ENCODE results near the gene SKP2.
"Not testable (repeated sequence)": the region's sequence is repeated elsewhere in the genome, so short reads cannot be mapped to it uniquely, and the experiment has no call there.

SKP2 gene

DNA sequence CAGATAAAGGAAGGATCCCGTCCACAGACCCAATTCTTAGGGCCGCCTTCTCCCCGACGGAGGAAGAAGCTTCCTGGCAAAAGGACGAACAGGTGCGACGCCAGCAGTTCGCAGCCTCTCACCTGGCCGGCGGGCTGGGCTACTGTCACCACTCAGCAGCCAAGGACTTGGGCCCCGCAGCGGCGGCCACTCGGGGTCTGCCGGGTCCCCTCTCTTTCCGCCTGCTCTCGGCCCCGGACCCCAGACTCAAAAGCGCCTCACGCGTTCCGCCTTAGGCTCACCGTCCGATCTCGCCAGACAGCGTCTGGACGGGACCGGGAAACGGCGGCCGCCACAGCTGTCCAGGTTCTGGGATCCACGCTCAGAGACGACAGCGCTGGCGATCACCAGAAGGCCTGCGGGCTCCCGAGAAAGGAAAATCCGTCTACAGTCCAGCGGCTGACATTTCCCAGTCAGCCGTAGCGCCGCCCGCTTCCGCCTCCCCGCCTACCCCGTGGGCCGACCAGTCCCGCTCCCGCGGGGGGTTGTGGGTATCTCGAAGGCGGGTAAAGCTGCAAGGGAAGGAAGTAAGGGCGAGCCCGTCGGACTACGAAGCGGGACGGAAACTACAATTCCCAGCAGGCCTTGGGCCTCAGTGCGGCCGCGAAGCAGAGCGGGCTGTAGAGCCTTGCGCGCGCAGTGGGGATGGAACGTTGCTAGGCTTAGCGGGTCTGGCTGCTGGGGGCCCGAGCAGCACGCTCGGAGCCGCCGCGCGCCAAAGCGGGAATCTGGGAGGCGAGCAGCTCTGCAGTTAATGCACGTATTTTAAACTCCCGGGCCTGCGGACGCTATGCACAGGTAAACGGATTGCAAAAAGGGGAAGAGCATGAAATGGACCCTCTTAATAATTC lies at the start of gene SKP2, which contains the start of gene LMBRD2:
SKP2 (plus strand) TSS at position 678 of the 890 bp plus-strand sequence; CDS start at position 830, 152 bp downstream.
LMBRD2 (minus strand) TSS at position 454 of the 890 bp plus-strand sequence. CDS start 8,538 bp downstream, outside the sequence.
- DNase-seq: peak; percentile 99

DNA sequence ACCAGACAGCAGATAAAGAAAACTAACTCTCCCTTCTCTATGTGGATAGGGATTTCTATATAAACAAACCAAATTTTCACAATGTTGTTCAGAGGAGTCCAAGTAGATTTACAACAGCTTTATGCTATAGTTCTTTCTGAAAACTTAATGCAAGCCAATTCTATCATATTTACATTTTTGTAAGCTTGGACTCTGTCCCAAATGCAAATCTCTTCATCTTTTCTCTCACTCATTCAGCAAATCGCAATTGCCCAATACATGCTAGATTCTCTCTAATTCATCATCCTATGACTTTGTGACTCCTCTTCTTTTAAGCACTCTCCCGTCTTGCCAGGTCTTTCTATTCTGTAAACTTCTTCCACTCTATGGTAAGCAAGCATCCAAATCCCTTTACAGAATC lies 46.1 kb upstream of the SKP2 start:
- DNase-seq: no peak

DNA sequence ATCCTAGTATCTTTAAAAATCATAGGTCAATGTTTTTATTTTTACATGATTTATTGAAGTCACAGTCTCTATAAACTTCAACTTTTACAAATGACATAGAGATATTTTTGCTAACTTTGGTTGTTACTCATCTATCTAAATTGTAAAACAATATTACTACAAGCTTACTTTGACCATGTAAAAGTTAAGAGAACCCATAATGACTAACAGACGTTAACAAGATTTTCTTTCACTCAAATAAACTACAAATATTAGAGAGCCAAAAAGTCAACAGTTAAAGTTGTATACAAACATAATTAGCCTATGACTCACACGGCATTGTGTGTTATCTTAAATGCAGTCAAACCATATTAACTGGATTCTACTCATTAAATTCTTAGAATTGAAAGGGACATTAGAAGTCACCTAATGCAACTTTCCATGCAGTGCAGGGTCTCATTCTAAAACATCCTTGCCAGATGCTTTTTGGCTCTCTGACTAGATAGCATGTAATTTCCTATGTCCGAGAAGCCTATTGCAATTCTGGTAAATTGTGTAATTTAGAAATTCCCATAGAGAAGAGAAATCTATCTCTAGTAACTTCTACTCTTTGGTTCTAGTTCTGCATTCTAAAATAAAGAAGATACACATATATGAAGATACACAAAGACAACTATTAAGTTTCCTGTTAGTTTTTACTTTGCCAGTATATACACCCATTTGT lies 43.0 kb upstream of the SKP2 start:
- DNase-seq: no peak

DNA sequence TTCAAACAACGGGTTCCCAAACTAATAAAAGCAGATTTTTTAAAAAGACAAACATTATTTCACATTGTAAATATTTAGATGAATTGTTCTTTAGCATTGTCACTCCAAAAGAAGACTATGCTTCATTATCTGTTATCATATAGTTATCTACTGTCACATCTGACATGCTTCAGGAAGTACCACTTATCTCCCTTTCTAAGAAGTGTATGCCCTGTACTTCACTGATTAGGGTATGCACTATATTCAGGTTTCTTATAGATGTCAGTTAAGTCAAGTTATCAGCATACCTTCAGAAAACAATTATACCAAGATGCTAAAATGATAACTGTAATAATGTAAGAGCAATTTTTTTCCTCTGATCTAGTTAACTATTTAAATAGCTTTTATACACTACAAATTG lies 40.7 kb upstream of the SKP2 start:
- no peak for DNase-seq

DNA sequence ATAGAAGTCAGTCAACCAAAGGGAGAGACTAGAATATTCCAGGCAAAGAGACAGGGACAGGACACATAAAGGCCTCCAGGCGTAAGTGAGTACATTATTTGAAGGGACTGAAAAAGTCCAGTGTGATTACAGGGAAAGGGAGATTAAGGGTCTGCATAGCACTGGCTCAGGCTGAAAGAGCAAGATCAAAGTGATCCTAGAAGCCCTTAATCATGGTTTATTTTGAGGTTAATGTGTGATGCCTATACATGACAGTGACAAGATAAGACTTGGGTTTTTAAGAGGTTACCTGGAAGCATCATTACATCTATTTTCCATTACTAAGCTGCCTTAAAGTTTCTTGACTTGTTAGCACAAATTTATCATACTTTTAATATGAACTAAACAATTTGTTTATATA lies 26.0 kb upstream of the SKP2 start:
- DNase-seq: no peak

DNA sequence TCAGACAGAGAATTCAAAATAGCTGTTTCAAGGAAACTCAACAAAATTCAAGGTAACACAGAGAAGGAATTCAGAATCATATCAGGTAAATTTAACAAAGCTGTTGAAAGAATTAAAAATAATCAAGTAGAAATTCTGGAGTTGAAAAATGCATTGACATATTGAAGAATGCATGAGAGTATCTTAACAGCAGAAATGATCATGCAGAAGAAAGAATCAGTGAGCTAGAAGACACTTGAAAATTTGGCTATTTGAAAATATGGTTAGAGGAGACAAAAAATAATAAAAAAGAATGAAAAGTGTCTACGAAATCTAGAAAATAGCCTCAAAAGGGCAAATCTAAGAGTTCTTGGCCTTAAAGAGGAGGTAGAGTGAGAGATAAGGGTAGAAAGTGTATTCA lies 23.1 kb upstream of the SKP2 start:
- DNase-seq: no peak

DNA sequence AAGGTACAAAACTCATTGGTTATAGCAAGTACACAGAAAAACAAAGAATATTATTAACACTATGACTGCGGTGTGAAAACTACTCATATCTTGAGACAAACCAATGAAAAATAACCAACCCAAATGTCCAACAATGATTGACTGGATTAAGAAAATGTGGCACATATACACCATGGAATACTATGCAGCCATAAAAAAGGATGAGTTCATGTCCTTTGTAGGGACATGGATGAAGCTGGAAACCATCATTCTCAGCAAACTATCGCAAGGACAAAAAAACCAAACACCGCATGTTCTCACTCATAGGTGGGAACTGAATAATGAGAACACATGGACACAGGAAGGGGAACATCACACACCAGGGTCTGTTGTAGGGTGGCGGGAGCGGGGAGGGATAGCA lies 22.2 kb upstream of the SKP2 start:
- not testable (repeated sequence) for DNase-seq

DNA sequence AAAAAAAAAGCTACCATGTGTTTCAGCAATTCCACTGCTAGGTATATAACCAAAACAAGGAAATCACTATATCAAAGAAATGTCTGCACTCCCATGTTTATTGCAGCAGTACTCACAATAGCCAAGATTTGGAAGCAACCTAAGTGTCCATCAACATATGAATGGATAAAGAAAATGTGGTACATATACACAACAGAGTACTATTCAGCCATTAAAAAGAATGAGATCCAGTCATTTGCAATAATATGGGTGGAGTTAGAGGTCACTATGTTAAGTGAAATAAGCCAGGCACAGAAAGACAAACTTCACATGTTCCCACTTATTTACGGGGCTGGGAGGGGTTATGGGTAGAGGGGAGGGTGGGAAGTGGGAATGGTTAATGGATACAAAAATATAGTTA lies 18.9 kb upstream of the SKP2 start:
- DNase-seq: not testable (repeated sequence)

DNA sequence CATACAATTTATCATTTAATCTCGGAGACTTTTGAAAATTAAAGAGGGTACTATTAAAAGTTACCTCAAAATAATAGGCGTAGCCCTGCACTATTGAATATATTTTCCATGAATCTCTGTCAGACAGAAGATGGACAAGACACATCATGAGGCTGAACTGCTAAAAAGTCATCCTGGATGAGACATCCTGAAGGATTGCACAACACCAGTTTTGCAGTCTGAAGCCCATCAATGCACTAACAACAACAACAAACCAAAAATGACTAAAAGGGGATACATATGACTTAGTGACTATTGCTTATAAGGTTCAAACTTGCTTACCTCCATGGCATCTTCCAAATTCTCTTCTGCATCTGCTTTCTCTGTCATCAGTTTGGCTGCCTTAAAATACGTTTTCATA lies 15.9 kb upstream of the SKP2 start:
- no peak for DNase-seq

DNA sequence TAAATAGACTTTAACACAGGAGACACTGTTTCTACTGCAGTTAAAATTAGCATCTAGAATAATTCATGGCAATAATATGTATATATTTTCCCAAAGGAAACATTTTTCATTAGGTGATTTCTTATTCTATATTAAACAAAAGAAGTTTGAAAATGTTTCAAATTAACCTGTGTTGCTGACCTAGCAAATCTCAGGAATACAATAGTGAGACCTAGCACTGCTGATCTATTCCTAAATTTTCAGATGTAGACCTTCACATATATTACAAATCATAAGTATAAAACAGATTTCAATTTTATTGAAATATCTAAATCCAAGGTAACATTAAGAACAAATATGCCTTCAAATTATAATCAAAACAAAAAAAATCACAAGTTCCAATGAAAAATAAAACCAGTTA lies 15.3 kb upstream of the SKP2 start:
- DNase-seq: no peak

DNA sequence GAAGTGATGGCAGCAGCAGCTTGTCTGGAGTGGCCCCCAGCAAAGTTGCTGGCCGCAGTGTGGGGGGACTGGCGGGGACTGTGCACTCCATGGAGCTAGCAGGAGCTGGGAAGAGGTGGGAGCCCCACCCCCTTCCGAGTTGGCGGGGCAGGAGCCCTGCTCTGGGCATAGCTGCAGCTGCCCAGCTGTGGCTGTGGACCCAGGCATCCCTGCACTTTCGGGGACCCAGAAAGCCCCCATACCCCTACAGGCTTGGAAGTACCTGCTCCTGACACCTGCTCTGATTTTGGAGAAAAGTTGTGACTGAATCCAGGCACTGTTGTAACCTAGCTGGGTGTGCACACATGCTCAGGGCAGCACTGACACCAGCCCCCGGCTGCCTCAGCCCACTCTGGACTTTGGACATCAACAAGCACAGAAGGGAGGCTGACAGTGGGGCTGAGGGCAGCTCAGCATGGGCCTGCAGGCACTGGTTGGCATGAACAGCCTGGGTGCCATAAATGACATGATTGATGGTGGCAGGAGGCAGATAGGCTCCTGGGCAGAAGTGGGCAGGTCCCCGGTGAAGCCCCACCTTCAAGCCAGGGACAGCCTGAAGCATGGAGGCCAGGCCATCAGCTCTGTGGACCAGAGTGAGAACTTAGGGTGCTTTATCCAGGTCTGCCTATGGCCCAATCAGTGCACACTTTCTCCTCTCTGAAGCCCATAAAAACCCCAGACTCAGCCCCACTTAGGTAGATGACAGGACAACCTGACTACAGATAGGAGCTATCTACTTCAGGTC lies 12.8 kb upstream of the SKP2 start:
- no peak for DNase-seq

DNA sequence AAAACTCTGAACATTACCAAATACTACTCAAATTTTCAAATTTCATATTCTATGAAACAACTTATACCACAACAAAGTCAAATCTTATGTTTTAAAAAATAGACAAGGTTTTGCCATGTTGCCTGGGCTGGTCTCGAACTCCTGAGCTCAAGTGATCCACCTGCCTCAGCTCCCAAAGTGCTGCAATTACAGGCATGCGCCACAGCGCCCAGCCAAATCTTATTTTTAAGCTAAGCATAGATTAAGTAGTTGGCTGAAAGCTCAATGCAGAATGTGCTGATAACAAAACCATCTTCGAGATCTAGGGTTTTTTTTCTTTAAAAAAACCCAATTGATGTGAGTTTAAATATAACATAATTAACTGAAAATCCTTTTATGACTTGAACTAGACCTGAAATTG lies 6.6 kb upstream of the SKP2 start:
- DNase-seq: no peak

DNA sequence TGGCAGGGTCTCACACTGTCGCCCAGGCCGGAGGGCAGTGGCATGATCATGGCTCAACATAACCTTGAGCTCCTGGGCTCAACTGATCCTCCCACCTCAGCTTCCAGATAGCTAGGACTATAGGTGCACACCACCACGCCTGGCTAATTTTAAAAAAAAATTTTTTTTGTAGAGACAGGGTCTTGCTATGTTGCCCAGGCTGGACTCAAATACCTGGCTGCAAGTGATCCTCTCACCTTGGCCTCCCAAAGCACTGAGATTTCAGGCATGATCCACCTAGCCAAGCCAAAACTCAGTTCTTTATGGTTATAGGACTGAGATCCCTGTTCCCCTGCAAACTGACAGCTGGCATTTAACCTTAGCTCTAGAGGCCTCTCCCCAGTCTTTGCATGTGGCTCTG lies 5.5 kb upstream of the SKP2 start:
- DNase-seq: no peak

DNA sequence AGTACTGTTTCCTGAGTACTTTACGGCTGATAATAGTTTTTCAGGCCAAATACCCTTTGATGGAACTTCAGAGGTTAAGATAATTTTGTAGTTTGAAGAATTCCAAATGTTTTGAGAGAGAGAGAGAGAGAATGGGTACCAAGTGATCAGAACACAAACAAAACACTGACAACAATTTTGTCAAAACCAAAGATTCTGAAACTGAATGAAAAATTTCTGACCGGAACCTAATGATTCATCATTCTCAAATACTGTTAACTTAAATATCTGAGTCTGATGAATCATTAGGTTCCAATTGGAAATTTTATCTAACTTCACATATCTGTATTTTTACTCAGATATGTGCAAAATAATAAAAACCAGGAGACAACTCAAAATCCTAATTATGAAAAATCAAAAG lies 4.2 kb upstream of the SKP2 start:
- DNase-seq: no peak

DNA sequence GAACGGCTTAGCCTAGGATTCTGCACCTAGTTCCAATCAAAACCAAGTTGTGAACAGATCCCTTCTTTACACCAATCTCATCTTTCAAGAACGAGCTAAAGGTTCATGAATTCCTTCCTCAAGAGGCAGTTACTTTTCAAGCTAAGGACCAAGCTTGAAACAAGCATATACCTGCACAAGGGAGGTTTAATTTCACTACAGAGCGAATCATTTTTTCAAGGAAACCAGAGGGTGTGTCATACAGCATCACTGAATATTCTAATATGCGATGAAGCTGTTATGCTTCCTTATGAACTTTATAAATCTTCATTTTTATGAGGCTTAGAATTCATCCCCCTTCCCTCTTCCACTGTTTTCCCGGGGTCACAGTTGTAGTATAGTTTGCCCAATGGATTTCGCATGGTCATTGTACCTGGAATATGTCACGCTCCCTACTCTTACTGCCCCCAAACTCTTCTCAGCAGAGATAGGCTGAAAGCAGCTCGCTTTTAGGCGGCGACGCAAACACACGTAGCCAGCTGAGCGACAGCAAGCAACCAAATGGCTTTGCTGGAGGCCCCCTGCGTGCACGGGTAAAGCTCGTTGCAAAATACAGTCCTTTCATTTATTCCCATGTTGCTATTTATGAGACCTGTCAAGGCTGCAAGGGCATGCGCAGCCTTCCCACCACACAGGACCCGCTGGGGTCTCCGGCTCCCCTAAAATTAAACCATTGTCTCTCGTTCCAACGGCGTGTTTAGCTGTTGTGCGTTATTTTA lies 1.1 kb upstream of the SKP2 start:
- DNase-seq: peak; percentile 79

DNA sequence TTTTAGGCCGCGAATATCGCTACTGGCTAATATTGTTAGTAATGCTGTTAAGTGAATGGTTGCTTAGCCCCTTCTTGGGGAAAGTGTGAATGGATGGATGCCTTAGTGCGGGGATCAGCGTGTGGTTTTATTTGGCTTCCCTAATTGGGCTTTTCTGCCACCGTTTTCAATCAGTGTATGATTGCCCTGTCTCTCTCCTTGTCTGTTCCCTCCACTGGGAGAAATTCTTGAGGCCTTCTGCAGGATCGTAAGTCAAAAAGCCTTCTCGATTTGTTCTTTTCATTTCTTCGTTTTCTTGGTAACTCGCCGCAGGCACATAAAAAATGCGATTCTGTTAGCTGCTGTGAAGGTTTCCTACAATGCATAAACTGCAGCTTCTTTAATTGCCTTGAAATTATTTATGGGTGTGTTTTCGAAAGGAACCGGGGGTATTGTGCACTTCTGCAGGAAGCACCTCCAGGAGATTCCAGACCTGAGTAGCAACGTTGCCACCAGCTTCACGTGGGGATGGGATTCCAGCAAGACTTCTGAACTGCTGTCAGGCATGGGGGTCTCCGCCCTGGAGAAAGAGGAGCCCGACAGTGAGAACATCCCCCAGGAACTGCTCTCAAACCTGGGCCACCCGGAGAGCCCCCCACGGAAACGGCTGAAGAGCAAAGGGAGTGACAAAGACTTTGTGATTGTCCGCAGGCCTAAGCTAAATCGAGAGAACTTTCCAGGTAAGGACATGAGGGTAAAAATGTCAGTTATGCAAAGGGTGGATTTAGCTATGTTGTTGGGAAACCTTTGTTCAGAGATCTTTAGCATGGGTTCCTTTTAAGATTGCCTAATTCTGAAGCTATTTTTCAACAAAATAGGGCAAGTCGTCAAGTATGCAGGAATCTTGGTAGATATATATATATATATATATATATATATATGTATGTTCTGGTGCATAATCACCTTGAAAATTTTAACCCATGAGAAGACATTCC lies 700 bp downstream of the SKP2 start:
- DNase-seq: no peak

DNA sequence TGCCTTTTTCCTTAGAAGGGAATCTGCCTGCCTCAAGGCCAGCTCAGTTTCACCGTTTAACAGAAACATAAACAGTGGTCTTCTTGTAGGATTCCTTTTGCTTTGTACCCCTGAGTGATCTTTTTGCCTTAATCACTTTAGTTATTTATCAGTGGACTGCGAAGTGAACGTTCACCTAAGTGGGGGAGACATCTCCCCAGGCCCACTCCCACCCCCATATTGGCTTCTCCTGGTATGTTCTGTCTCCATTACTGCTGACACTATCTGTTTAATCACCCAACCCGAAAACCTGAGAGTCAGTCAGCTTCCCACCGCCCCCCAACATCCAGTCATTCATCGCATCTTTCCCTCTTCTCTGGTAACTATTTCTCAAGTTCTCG lies 1.4 kb downstream of the SKP2 start:
- no peak for DNase-seq

DNA sequence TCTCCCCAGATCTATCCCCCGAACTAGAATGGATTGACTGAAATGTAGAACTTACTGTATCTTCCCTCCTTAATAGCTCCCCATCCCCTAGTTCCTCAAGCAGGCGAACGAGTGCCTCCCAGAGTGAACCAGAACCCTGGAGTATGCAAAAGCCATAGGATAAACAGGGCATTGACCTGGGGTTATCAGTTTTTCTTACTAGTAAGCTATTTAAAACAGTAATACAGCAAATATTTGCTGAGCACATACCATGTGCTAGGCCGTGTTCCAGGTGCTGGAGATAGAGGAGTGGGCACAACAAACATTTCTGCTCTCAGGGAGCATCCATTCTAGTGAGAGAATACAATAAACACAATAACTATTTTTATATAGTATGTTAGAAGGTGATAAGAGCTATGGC lies 1.8 kb downstream of the SKP2 start:
- no peak for DNase-seq

DNA sequence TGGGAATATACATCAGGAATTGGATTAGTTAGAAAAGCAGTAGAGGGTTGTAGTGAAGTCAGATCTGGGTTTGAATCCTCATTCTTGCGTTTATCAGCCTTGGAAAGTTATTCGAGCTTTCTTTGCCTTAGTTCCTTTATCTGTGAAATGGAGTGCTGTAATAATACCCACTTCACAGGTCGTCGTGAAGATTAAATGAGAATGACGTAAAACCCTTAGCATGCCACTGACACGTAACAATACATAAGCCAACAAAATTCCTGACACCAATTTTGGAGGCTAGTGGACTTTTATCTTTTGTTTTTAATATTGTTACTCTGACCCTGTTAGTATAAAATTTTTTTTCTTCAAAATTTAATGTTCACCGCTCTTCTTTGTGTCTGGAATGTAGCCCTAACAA lies 3.4 kb downstream of the SKP2 start:
- no peak for DNase-seq

DNA sequence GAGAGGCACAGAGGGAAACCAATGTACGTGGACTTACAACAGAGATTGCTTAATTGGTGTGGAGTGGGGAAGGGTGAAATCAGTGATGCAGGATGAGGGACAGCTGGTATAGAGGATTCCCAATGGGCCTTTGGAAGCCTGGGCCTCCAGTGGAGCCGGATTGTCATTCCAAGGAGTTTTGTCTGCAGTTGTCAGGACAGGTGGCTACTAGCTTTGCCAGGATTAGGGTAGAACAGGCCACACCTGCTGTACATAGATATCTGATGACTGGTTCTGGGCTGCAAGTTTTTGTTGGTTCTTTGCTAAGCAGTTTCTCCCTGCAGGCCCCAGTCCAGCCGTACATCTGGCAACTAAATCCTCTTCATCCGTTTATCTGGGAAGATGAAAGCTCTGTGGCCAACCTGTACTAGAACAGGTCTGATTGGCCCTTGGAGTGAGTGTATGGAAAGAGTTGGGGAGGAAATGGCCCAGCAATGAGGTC lies 4.2 kb downstream of the SKP2 start:
- no peak for DNase-seq

DNA sequence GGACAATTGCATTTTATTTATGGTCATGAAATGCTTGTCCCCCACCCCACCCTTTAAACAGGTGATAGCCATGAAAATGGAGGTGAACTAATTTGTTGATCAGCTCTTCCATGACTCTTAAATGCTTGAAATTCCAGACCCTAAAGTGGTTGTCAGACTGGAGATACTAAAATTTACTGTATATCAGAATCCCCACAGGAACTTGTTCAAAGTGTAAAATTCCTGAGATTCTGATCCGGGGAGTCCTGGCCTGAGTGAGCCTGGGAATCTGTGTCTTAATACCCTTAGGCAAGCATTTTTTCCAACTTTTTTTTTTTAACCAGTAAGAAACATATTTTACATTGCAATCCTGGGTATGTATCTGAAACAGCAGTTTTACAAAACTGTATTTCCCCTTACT lies 4.7 kb downstream of the SKP2 start:
- DNase-seq: no peak

Data from NCI-H2081 treated with DMSO at 0.1 percent for 48 hours (cell line).